GM12892 (cell line): Measurements from ENCODE around the gene ATP8A2.

ENCODE experiments used
- POLR2A ChIP-seq: IDR thresholded peaks from 2 replicates; pipeline ENCODE4 v1.6.1; 2011; ENCODE audit warnings: low read depth, low read length, control low read depth
- POLR2AphosphoS5 ChIP-seq: IDR thresholded peaks from 2 replicates; pipeline ENCODE4 v1.6.1; 2011; ENCODE audit warnings: low read depth, low read length, control low read depth
- TAF1 ChIP-seq: IDR thresholded peaks from 2 replicates; pipeline ENCODE4 v1.6.1; 2011; ENCODE audit warnings: low read depth, mild to moderate bottlenecking, control low read depth, low read length, borderline replicate concordance

- TF ChIP-seq POLR2AphosphoS5 (no peak), POLR2A (no peak), TAF1 (no peak)
These were observed 68.3 kb downstream of the ATP8A2 start for GRCh38 chr13:25440061-25440460.
